GM23338 (cell line): ENCODE results near the gene FTO. TPM values are rescaled to one million over a fixed set of nuclear protein-coding genes. Genes with fewer than 3 reads are reported as not detected.

Experiments
- ATAC-seq: fragments of 200-7000 bp; cut with Tn5 transposase; 3 replicates; pipeline ENCODE4 v1.9.1; 2020
- DNase-seq: peaks from one replicate; pipeline ENCODE4 v3.0.0-alpha.2; 2015; ENCODE audit warnings: low spot score
- H2AFZ ChIP-seq: fragments of 200-600 bp; sonication (generic); 2 replicates; pipeline ENCODE4 v1.8.0; 2016; ENCODE audit warnings: antibody characterized with exemption, mild to moderate bottlenecking, moderate library complexity
- H3F3A ChIP-seq: fragments of 200-600 bp; sonication (generic); replicated peaks from 2 replicates; pipeline ENCODE4 v1.8.0; 2017; ENCODE audit warnings: antibody characterized with exemption, mixed run types, low read depth
- H3K27ac ChIP-seq: fragments of 200-600 bp; sonication (generic); 2 replicates; pipeline ENCODE4 v1.6.1; 2016; ENCODE audit warnings: low read depth
- H3K27me3 ChIP-seq: fragments of 200-600 bp; sonication (generic); 2 replicates; pipeline ENCODE4 v1.8.0; 2016; ENCODE audit warnings: mild to moderate bottlenecking, mixed run types, moderate library complexity; ENCODE audit not compliant: insufficient read depth
- H3K36me3 ChIP-seq: fragments of 200-600 bp; sonication (generic); 2 replicates; pipeline ENCODE4 v1.8.0; 2016; ENCODE audit warnings: mild to moderate bottlenecking; ENCODE audit not compliant: insufficient read depth
- H3K4me1 ChIP-seq: fragments of 200-600 bp; sonication (generic); 2 replicates; pipeline ENCODE4 v1.8.0; 2016; ENCODE audit warnings: mild to moderate bottlenecking, moderate library complexity; ENCODE audit not compliant: insufficient read depth
- H3K4me2 ChIP-seq: fragments of 200-600 bp; sonication (generic); 2 replicates; pipeline ENCODE4 v1.7.1; 2017; ENCODE audit warnings: mixed run types
- H3K4me3 ChIP-seq: fragments of 200-600 bp; sonication (generic); 2 replicates; pipeline ENCODE4 v1.6.1; 2016; ENCODE audit warnings: mixed run types
- H3K79me2 ChIP-seq: fragments of 200-600 bp; sonication (generic); replicated peaks from 2 replicates; pipeline ENCODE4 v1.8.0; 2017; ENCODE audit warnings: mild to moderate bottlenecking; ENCODE audit not compliant: insufficient read depth
- H3K9me2 ChIP-seq: fragments of 200-600 bp; sonication (generic); 2 replicates; pipeline ENCODE4 v1.8.0; 2017; ENCODE audit not compliant: insufficient read depth
- H4K20me1 ChIP-seq: fragments of 200-600 bp; sonication (generic); replicated peaks from 2 replicates; pipeline ENCODE4 v1.8.0; 2017; ENCODE audit warnings: mild to moderate bottlenecking; ENCODE audit not compliant: insufficient read depth
- H3K27ac Mint-ChIP-seq: 2 replicates; pipeline ENCODE4 v1.8.0; 2020; ENCODE audit warnings: inconsistent platforms, mild to moderate bottlenecking, moderate library complexity, mixed read lengths
- H3K27me3 Mint-ChIP-seq: 3 replicates; pipeline ENCODE4 v1.8.0; 2022; ENCODE audit warnings: low read depth, mild to moderate bottlenecking, moderate library complexity, mixed read lengths, inconsistent platforms; ENCODE audit not compliant: insufficient read depth, poor library complexity
- H3K36me3 Mint-ChIP-seq: 3 replicates; pipeline ENCODE4 v1.8.0; 2021; ENCODE audit warnings: low read depth, mild to moderate bottlenecking, inconsistent platforms, moderate library complexity, mixed read lengths
- H3K4me1 Mint-ChIP-seq: 3 replicates; pipeline ENCODE4 v1.8.0; 2020; ENCODE audit warnings: mild to moderate bottlenecking, inconsistent platforms, mixed read lengths
- H3K4me3 Mint-ChIP-seq: 3 replicates; pipeline ENCODE4 v1.8.0; 2021; ENCODE audit warnings: moderate library complexity, mild to moderate bottlenecking, inconsistent platforms, mixed read lengths
- H3K9me3 Mint-ChIP-seq: 3 replicates; pipeline ENCODE4 v1.8.0; 2020; ENCODE audit warnings: moderate library complexity, mild to moderate bottlenecking, inconsistent platforms, mixed read lengths
- CREB1 ChIP-seq: fragments of 250-450 bp; sonication (Bioruptor Pico); IDR thresholded peaks from 2 replicates; pipeline ENCODE4 v1.5.0; 2020; ENCODE audit warnings: low read depth, mild to moderate bottlenecking, moderate library complexity
- EZH2 ChIP-seq: fragments of 200-600 bp; sonication (generic); IDR thresholded peaks from one replicate; pipeline ENCODE4 v1.8.0; 2017; ENCODE audit warnings: antibody characterized with exemption, mild to moderate bottlenecking, low read depth; ENCODE audit not compliant: unreplicated experiment
- EZH2phosphoT487 ChIP-seq: fragments of 200-600 bp; sonication (generic); IDR thresholded peaks from one replicate; pipeline ENCODE4 v1.8.1; 2018; ENCODE audit warnings: antibody characterized with exemption; ENCODE audit not compliant: unreplicated experiment
- JUNB ChIP-seq: IDR thresholded peaks from one replicate; pipeline ENCODE4 v1.6.1; 2016; ENCODE audit warnings: antibody characterized with exemption; ENCODE audit not compliant: unreplicated experiment
- NANOG ChIP-seq: IDR thresholded peaks from 2 replicates; pipeline ENCODE4 v1.6.1; 2016; ENCODE audit warnings: antibody characterized with exemption, borderline replicate concordance
- POLR2AphosphoS5 ChIP-seq: IDR thresholded peaks from 2 replicates; pipeline ENCODE4 v1.6.1; 2016; ENCODE audit warnings: antibody characterized with exemption, low read depth
- STAT1 ChIP-seq: IDR thresholded peaks from one replicate; pipeline ENCODE4 v1.6.1; 2016; ENCODE audit warnings: antibody characterized with exemption; ENCODE audit not compliant: unreplicated experiment
- ZNF114 ChIP-seq: fragments of 250-450 bp; sonication (Bioruptor Pico); IDR thresholded peaks from 2 replicates; pipeline ENCODE4 v1.5.0; 2020; ENCODE audit warnings: mild to moderate bottlenecking, moderate library complexity
- ZNF331 ChIP-seq: fragments of 250-450 bp; sonication (Bioruptor Pico); IDR thresholded peaks from 2 replicates; pipeline ENCODE4 v1.5.0; 2020; ENCODE audit warnings: low read depth, mild to moderate bottlenecking, moderate library complexity
- polyA plus RNA-seq: library from polyadenylated mRNA; unstranded; fragments of >200 nt; fragmentation: Nextera tagmentation; extraction: Ambion mirVana; gene quantifications from 2 replicates; pipeline ENCODE4 v1.2.1, GENCODE V29; 2016
- total RNA-seq: library from RNA; depleted of rRNA; stranded (reverse); fragments of >200 nt; shearing (Covaris generic); gene quantifications from 2 replicates; pipeline ENCODE4 v1.2.3, GENCODE V29; 2014
- TF ChIP-seq, protein P1 (sequence below), 2 experiments: fragments of 200-600 bp in 1 of 2; sonication (generic) in 1 of 2; conservative IDR thresholded peaks; 2 replicates each; pipeline versions ENCODE4 v1.5.1 to v1.6.1; 2016 to 2017; ENCODE audit warnings: antibody characterized with exemption in 2 of 2, low read depth in 2 of 2, mild to moderate bottlenecking in 2 of 2, moderate library complexity in 1 of 2

Gene FTO
- total and polyA plus RNA-seq, 2 experiments from 2014 or later: 17.7 to 69.6 TPM

DNA sequence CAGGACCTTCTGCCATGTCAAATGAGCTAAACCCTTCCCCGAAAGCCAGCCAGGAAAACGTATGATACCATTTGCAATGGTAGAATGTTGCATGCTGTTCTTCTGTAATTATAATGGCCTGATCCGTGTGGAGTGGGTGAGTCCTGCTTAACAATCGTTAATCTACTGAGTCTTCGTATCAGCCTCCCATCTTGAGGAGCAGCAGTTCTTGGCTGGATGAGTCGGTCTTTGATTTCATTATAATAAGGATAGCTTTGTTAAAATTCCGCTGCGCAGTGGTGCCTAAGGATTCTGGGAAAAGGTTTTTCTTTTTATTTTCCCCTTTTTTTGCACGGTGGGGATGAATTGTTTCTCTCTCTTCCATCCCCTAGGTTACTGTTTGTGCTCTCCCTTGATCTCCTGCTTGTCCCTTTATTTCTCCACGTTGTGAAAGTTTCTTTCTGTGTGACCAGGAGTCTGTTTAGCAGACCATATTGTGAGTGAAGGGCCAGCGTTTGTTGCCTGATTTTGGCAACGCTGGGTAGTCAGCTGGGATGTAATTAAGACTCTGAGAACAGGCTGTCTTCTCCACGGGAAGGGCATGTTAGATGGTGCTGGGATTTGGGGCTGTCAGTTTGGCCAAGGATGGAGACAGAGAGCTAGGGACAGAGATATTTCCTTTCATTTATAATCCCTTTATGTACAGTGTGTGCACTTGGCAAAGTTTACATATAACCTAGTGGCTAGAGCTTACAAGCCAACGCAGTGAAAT is 263.0 kb downstream of the FTO start:
- H3K27ac Mint-ChIP-seq: no peak overlapping the region
- Histone ChIP-seq H3K27me3 (no peaks in the 10 kb centered on the region), H3K9me2 (no peaks in the 10 kb centered on the region), H4K20me1 (no peaks in the 10 kb centered on the region), H3K27ac (no peak overlapping the region), H3K79me2 (no peaks in the 10 kb centered on the region), H3K4me2 (no peak overlapping the region), H3F3A (no peaks in the 10 kb centered on the region), H3K36me3 (no peaks in the 10 kb centered on the region), H3K4me1 (peaks cover 11% of the 10 kb centered on the region), H3K4me3 (no peak overlapping the region), H2AFZ (no peak overlapping the region)
- peaks cover 2% of the 10 kb centered on the region for H3K27me3 Mint-ChIP-seq
- no peak overlapping the region for H3K4me3 Mint-ChIP-seq
- H3K4me1 Mint-ChIP-seq: peaks cover 24% of the 10 kb centered on the region
- no peak for ATAC-seq
- no peak for DNase-seq
- H3K9me3 Mint-ChIP-seq: no peaks in the 10 kb centered on the region
- TF ChIP-seq EZH2phosphoT487 (no peak), ZNF331 (no peak), CREB1 (CRISPR knock-in tag) (no peak), ZNF114 (CRISPR knock-in tag) (no peak), EZH2 (no peak), JUNB (no peak)
- H3K36me3 Mint-ChIP-seq: no peaks in the 10 kb centered on the region; the same call in 2 of the 3 replicates

DNA sequence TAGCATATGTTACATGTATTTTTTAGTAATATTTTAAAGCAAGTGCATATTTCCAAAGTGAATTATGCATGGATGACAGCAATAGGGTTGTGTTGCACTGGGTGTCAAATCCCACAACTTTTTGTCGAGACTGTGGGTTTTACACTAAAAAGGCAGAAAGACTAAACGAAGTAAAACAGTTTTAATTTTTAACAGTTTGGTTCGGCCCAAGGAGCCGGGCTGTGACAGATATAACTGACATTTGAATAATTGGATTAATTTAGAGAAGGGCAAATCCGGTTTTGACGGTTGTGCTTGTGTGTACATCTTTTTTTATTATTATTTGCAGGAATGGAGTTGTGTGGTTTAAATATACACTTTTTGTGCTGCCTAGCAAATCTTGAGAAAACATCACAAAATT is 263.6 kb downstream of the FTO start:
- Histone ChIP-seq H3K4me1 (peaks cover 11% of the 10 kb centered on the region), H3F3A (no peaks in the 10 kb centered on the region), H3K9me2 (no peaks in the 10 kb centered on the region), H2AFZ (no peak overlapping the region), H4K20me1 (no peaks in the 10 kb centered on the region), H3K4me3 (no peak overlapping the region), H3K27ac (no peak overlapping the region), H3K4me2 (no peak overlapping the region), H3K79me2 (no peaks in the 10 kb centered on the region), H3K27me3 (no peaks in the 10 kb centered on the region), H3K36me3 (no peaks in the 10 kb centered on the region)
- H3K4me3 Mint-ChIP-seq: no peak overlapping the region
- TF ChIP-seq ZNF114 (CRISPR knock-in tag) (no peak), CREB1 (CRISPR knock-in tag) (no peak), EZH2 (no peak), NANOG (no peak)
- peaks cover 2% of the 10 kb centered on the region for H3K27me3 Mint-ChIP-seq
- ATAC-seq (no peak), DNase-seq (no peak)
- H3K4me1 Mint-ChIP-seq: peaks cover 20% of the 10 kb centered on the region
- no peak overlapping the region for H3K27ac Mint-ChIP-seq
- no peaks in the 10 kb centered on the region for H3K9me3 Mint-ChIP-seq
- no peaks in the 10 kb centered on the region; the same call in 2 of the 3 replicates for H3K36me3 Mint-ChIP-seq

DNA sequence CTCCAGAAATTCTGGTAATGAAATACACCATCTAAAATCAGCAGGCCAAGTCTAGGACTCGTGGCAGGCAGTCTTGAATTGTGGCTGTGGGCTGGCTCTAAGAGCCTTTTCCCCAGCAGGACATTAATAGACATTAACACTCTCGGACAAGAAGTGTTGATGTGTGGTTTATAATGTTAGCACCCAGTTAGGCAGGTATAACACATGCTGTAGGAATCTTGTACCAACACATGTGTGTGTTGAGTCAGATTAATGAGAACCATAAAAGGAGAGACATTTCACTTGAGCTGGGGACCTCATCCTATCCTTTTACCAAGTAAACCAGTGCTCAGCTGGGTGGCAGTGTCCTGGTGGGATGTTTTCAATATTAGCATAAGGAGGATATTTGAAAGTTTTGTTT is 264.5 kb downstream of the FTO start:
- no peaks in the 10 kb centered on the region for H3K27me3 ChIP-seq
- Mint-ChIP-seq H3K27ac (peak overlapping the region; percentile 80), H3K4me1 (peaks cover 20% of the 10 kb centered on the region), H3K4me3 (no peak overlapping the region), H3K27me3 (peaks cover 2% of the 10 kb centered on the region), H3K36me3 (no peaks in the 10 kb centered on the region; the same call in 2 of the 3 replicates), H3K9me3 (no peaks in the 10 kb centered on the region)
- no peaks in the 10 kb centered on the region for H4K20me1 ChIP-seq
- no peaks in the 10 kb centered on the region for H3K36me3 ChIP-seq
- no peak overlapping the region for H2AFZ ChIP-seq
- no peaks in the 10 kb centered on the region for H3K9me2 ChIP-seq
- no peak overlapping the region for H3K27ac ChIP-seq
- H3K4me2 ChIP-seq: no peak overlapping the region
- H3K4me3 ChIP-seq: no peak overlapping the region
- H3F3A ChIP-seq: no peaks in the 10 kb centered on the region
- ATAC-seq (no peak), DNase-seq (no peak)
- peaks cover 11% of the 10 kb centered on the region for H3K4me1 ChIP-seq
- H3K79me2 ChIP-seq: no peaks in the 10 kb centered on the region
- no peak for TF ChIP-seq STAT1
- TF ChIP-seq, protein P1, sequence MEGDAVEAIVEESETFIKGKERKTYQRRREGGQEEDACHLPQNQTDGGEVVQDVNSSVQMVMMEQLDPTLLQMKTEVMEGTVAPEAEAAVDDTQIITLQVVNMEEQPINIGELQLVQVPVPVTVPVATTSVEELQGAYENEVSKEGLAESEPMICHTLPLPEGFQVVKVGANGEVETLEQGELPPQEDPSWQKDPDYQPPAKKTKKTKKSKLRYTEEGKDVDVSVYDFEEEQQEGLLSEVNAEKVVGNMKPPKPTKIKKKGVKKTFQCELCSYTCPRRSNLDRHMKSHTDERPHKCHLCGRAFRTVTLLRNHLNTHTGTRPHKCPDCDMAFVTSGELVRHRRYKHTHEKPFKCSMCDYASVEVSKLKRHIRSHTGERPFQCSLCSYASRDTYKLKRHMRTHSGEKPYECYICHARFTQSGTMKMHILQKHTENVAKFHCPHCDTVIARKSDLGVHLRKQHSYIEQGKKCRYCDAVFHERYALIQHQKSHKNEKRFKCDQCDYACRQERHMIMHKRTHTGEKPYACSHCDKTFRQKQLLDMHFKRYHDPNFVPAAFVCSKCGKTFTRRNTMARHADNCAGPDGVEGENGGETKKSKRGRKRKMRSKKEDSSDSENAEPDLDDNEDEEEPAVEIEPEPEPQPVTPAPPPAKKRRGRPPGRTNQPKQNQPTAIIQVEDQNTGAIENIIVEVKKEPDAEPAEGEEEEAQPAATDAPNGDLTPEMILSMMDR (conservative IDR thresholded peaks at IDR 0.05; ENCODE audit: low read depth in 2 of 2): no peak
- TF ChIP-seq POLR2AphosphoS5: no peak
- no peak for TF ChIP-seq EZH2
- no peak for TF ChIP-seq ZNF331
